CD14-positive monocyte (primary cell): ENCODE measurements around the gene GOT2. TPM values are rescaled to one million over a fixed set of nuclear protein-coding genes. Genes with fewer than 3 reads are reported as not detected.

Experiments used
- DNase-seq, 3 donors: peaks; one replicate each; pipeline ENCODE4 v3.0.0-alpha.2; 2011 to 2022
- H2AFZ ChIP-seq: 2 replicates; pipeline ENCODE4 v1.6.0; 2012; ENCODE audit warnings: mild to moderate bottlenecking, low read depth, low read length, inconsistent platforms; ENCODE audit not compliant: insufficient read depth, poor library complexity, severe bottlenecking
- H3K27ac ChIP-seq, 2 donors: 1 replicate in 1 of 2; 2 replicates in 1 of 2; pipeline ENCODE4 v1.5.1; 2012 to 2013; ENCODE audit warnings: low read length in 2 of 2, control low read depth in 1 of 2, inconsistent platforms in 1 of 2, low read depth in 1 of 2, mild to moderate bottlenecking in 1 of 2
- H3K27me3 ChIP-seq, 2 donors: one replicate each; pipeline versions ENCODE4 v1.6.0 to v1.6.1; 2011 to 2013; ENCODE audit warnings: low read length in 2 of 2; ENCODE audit not compliant: control insufficient read depth in 2 of 2, insufficient read depth in 2 of 2
- H3K36me3 ChIP-seq, 2 donors: replicated peaks in 1 of 2; 1 replicate in 1 of 2; 2 replicates in 1 of 2; pipeline versions ENCODE4 v1.5.1 to v1.6.1; 2012 to 2013; ENCODE audit warnings: low read length in 2 of 2, control low read depth in 1 of 2, inconsistent platforms in 1 of 2, mild to moderate bottlenecking in 1 of 2; ENCODE audit not compliant: insufficient read depth in 2 of 2, control insufficient read depth in 1 of 2
- H3K4me1 ChIP-seq, 2 donors: 1 replicate in 1 of 2; 2 replicates in 1 of 2; pipeline versions ENCODE4 v1.5.1 to v1.6.1; 2012 to 2013; ENCODE audit warnings: low read length in 2 of 2, control low read depth in 1 of 2, inconsistent platforms in 1 of 2, mild to moderate bottlenecking in 1 of 2, moderate library complexity in 1 of 2; ENCODE audit not compliant: insufficient read depth in 2 of 2, control insufficient read depth in 1 of 2
- H3K4me2 ChIP-seq: replicated peaks from 2 replicates; pipeline ENCODE3; 2012; ENCODE audit warnings: low read length, moderate library complexity, mild to moderate bottlenecking; ENCODE audit not compliant: poor library complexity, severe bottlenecking; ENCODE audit errors: extremely low read depth
- H3K4me3 ChIP-seq, 3 experiments: fragments of 200-600 bp in 1 of 3; sonication (generic) in 1 of 3; replicated peaks in 1 of 3; 1 replicate in 2 of 3; 2 replicates in 1 of 3; pipeline ENCODE4 v1.5.1; 2011 to 2013; ENCODE audit warnings: low read length in 3 of 3, mild to moderate bottlenecking in 3 of 3, control low read depth in 2 of 3, low read depth in 2 of 3, inconsistent platforms in 1 of 3, moderate library complexity in 1 of 3
- H3K79me2 ChIP-seq: 2 replicates; pipeline ENCODE4 v1.6.0; 2012; ENCODE audit warnings: mild to moderate bottlenecking, control low read depth, inconsistent platforms, low read length, moderate library complexity; ENCODE audit not compliant: insufficient read depth
- H3K9ac ChIP-seq: 2 replicates; pipeline ENCODE4 v1.6.0; 2017; ENCODE audit warnings: low read length, mild to moderate bottlenecking; ENCODE audit not compliant: insufficient read depth, poor library complexity, severe bottlenecking
- H3K9me3 ChIP-seq, 2 donors: replicated peaks in 1 of 2; 1 replicate in 1 of 2; 2 replicates in 1 of 2; pipeline versions ENCODE4 v1.5.1 to v1.6.1; 2012 to 2013; ENCODE audit warnings: low read length in 2 of 2, control low read depth in 1 of 2; ENCODE audit not compliant: control insufficient read depth in 1 of 2, insufficient read depth in 1 of 2
- H4K20me1 ChIP-seq: 2 replicates; pipeline ENCODE4 v1.6.0; 2012; ENCODE audit warnings: mild to moderate bottlenecking, low read length, control low read depth, moderate library complexity; ENCODE audit not compliant: insufficient read depth
- H3K27ac Mint-ChIP-seq, 7 donors: one replicate each; pipeline ENCODE4 v1.8.0; 2020; ENCODE audit warnings: mild to moderate bottlenecking in 7 of 7, mixed read lengths in 7 of 7, moderate library complexity in 6 of 7, inconsistent platforms in 2 of 7
- H3K27me3 Mint-ChIP-seq, 3 donors: one replicate each; pipeline ENCODE4 v1.8.0; 2021 to 2022; ENCODE audit warnings: low read depth in 3 of 3, mild to moderate bottlenecking in 3 of 3, mixed read lengths in 3 of 3, moderate library complexity in 3 of 3, inconsistent platforms in 1 of 3
- H3K36me3 Mint-ChIP-seq, 2 donors: one replicate each; pipeline ENCODE4 v1.8.0; 2020; ENCODE audit warnings: mixed read lengths in 2 of 2, inconsistent platforms in 1 of 2, mild to moderate bottlenecking in 1 of 2
- H3K4me1 Mint-ChIP-seq: one replicate; pipeline ENCODE4 v1.8.0; 2020; ENCODE audit warnings: mild to moderate bottlenecking, mixed read lengths
- H3K4me3 Mint-ChIP-seq, 2 donors: one replicate each; pipeline ENCODE4 v1.8.0; 2020; ENCODE audit warnings: mild to moderate bottlenecking in 2 of 2, mixed read lengths in 2 of 2, moderate library complexity in 1 of 2
- H3K9me3 Mint-ChIP-seq, 7 donors: one replicate each; pipeline ENCODE4 v1.8.0; 2020 to 2022; ENCODE audit warnings: mixed read lengths in 7 of 7, mild to moderate bottlenecking in 6 of 7, moderate library complexity in 6 of 7, inconsistent platforms in 2 of 7
- WGBS: methylation state at CpG from one replicate; pipeline ENCODE4 v1.1.5; 2013; ENCODE audit warnings: missing lambda C conversion rate; ENCODE audit not compliant: insufficient coverage; 5-methylcytosine and 5-hydroxymethylcytosine counted together
- intact Hi-C, 2 donors: fragments of 100-400 bp; cut with micrococcal nuclease; formaldehyde crosslinking; loops; one replicate each; pipeline versions ENCODE4 v1.15.0 to v1.15.1; 2023
- polyA plus RNA-seq, 3 donors: library from polyadenylated mRNA; depleted of rRNA in 1 of 3; unstranded in 2 of 3; stranded (reverse) in 1 of 3; fragments of 300-500 nt in 2 of 3; fragments of >200 nt in 1 of 3; fragmentation: Illumina TruSeq in 2 of 3; gene quantifications; 1 replicate in 2 of 3; 2 replicates in 1 of 3; pipeline ENCODE4 v1.2.3, GENCODE V29; 2012 to 2021
- TF ChIP-seq, protein P1 (sequence below): fragments of 200-600 bp; IDR thresholded peaks from one replicate; pipeline ENCODE4 v1.8.0; 2022; ENCODE audit warnings: antibody characterized with exemption, mild to moderate bottlenecking

Gene GOT2
- polyA plus RNA-seq, 3 donors, result 14.9 to 35.8 (median 30.1) TPM

DNA sequence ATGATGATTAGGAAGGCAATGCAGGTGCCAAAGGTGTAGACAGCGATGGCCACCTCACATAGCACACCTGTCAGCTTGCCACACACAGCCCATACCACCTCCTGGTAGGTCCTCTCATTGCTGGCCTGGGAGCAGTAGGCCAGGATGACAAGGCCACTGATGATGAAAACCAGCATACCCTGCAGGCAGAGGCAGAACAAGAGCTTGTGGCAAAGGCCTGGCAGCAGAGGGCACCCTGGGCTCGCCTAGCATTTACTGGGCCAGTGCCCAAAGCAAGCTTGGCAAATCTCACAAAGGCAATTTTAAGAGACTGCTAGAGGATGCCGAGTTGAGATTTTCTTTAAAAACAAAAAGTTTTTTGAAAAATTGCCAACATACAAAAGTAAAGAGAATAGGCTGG lies 55.4 kb downstream of the GOT2 start:
- peaks cover 7 to 9% of the 10 kb centered on the region in 2 donors for H3K4me1 ChIP-seq
- H3K4me2 ChIP-seq, result no peak overlapping the region
- TF ChIP-seq, protein P1, sequence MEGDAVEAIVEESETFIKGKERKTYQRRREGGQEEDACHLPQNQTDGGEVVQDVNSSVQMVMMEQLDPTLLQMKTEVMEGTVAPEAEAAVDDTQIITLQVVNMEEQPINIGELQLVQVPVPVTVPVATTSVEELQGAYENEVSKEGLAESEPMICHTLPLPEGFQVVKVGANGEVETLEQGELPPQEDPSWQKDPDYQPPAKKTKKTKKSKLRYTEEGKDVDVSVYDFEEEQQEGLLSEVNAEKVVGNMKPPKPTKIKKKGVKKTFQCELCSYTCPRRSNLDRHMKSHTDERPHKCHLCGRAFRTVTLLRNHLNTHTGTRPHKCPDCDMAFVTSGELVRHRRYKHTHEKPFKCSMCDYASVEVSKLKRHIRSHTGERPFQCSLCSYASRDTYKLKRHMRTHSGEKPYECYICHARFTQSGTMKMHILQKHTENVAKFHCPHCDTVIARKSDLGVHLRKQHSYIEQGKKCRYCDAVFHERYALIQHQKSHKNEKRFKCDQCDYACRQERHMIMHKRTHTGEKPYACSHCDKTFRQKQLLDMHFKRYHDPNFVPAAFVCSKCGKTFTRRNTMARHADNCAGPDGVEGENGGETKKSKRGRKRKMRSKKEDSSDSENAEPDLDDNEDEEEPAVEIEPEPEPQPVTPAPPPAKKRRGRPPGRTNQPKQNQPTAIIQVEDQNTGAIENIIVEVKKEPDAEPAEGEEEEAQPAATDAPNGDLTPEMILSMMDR, result no peak
- Mint-ChIP-seq H3K36me3 (peaks cover 49 to 61% of the 10 kb centered on the region in 2 donors), H3K27me3 (no peaks in the 10 kb centered on the region), H3K4me3 (no peak overlapping the region), H3K4me1 (peaks cover 11% of the 10 kb centered on the region), H3K27ac (no peak overlapping the region), H3K9me3 (no peaks in the 10 kb centered on the region)
- no peak overlapping the region for H3K27ac ChIP-seq
- H3K9me3 ChIP-seq, result no peaks in the 10 kb centered on the region
- H3K27me3 ChIP-seq, result no peaks in the 10 kb centered on the region
- WGBS, result 100% methylated on average over 1 of the region's 3 CpGs
- no peak overlapping the region for H2AFZ ChIP-seq
- H3K9ac ChIP-seq, result no peak overlapping the region
- no peak for DNase-seq
- no peaks in the 10 kb centered on the region for H3K79me2 ChIP-seq
- no peak overlapping the region for H3K4me3 ChIP-seq
- no peaks in the 10 kb centered on the region for H4K20me1 ChIP-seq
- intact Hi-C loops, result no loop called here
- peaks cover 29 to 54% of the 10 kb centered on the region in 2 donors for H3K36me3 ChIP-seq

DNA sequence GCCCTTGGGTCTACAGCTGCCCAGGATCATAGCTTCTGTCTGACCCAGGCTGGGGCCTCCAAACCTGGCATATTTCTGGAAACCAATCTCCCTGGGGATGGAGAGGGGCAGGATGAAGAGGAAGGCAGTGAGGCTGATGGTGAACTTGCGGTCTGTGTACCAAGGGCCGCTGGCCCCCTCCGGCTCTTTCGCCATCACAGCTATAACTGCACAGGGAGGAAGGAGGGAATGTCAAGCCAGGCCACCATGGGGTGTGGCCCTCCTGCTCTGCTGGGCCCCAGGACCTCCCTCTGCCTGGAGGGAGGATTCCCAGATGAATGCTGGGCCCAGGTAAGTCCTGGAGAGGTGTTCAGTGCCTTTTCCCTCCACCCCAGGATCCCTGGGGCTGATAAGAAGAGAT lies 55.8 kb downstream of the GOT2 start:
- TF ChIP-seq, protein P1, result no peak
- intact Hi-C loops, result no loop called here
- H3K27me3 ChIP-seq, result no peaks in the 10 kb centered on the region
- no peaks in the 10 kb centered on the region for H3K27me3 Mint-ChIP-seq
- H4K20me1 ChIP-seq, result no peaks in the 10 kb centered on the region
- peaks cover 2 to 5% of the 10 kb centered on the region in 2 donors for H3K4me1 ChIP-seq
- H3K9ac ChIP-seq, result no peak overlapping the region
- no peak for DNase-seq
- no peaks in the 10 kb centered on the region for H3K79me2 ChIP-seq
- no peak overlapping the region for H3K4me3 ChIP-seq
- peaks cover 7% of the 10 kb centered on the region for H3K4me1 Mint-ChIP-seq
- 90% methylated on average over 4 of the region's 4 CpGs for WGBS
- H3K4me3 Mint-ChIP-seq, result no peak overlapping the region
- H3K36me3 Mint-ChIP-seq, result peaks cover 49 to 66% of the 10 kb centered on the region in 2 donors
- no peaks in the 10 kb centered on the region for H3K9me3 ChIP-seq
- H3K36me3 ChIP-seq, result peaks cover 29 to 56% of the 10 kb centered on the region in 2 donors
- peak overlapping the region in 1 of 7 donors; percentile 60 for H3K27ac Mint-ChIP-seq
- no peaks in the 10 kb centered on the region for H3K9me3 Mint-ChIP-seq
- no peak overlapping the region for H2AFZ ChIP-seq
- H3K27ac ChIP-seq, result no peak overlapping the region
- no peak overlapping the region for H3K4me2 ChIP-seq
